ENCODE results near the gene OR2W3. TPM values are rescaled to one million over a fixed set of nuclear protein-coding genes. Genes with fewer than 3 reads are reported as not detected.

The OR2W3 gene
- total RNA-seq, 1 donor from 2014 or later, result not detected

DNA sequence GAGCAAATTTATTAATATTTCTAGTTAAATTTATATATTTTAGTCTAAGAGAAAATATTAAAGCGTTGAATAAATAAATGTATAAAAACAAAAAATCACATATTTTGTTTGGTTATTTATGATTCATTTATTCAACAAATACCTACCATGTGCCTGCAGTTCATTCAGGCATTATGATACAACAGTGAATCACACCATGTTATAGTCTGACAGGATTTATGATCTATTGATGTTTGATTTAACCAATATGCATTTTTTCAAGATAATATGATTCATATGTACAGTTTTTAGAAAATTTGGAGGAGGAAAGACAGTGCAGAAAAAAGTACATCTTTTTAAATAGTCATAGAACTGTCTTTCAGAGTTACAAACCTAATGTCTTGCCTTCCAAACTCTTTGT is 45.8 kb upstream of the OR2W3 start:
- Mint-ChIP-seq H3K9me3 (peaks cover 15% of the 10 kb centered on the region), H3K4me1 (no peaks in the 10 kb centered on the region), H3K4me3 (no peak overlapping the region), H3K27me3 (ENCODE audit: insufficient read depth, low read depth) (peaks cover 3% of the 10 kb centered on the region), H3K27ac (no peak overlapping the region), H3K36me3 (no peaks in the 10 kb centered on the region)
- Histone ChIP-seq H3K27ac (no peak overlapping the region), H2AFZ (replicated peaks) (no peak overlapping the region), H3K4me1 (no peaks in the 10 kb centered on the region), H3K4me2 (no peak overlapping the region), H3K9ac (no peak overlapping the region), H3F3A (ENCODE audit: low read depth) (no peaks in the 10 kb centered on the region), H4K20me1 (ENCODE audit: low read depth) (no peaks in the 10 kb centered on the region), H3K9me3 (ENCODE audit: low read depth) (peaks cover 28% of the 10 kb centered on the region), H3K4me3 (no peak overlapping the region), H3K27me3 (no peaks in the 10 kb centered on the region), H3K79me2 (ENCODE audit: low read depth) (no peaks in the 10 kb centered on the region), H3K36me3 (no peaks in the 10 kb centered on the region)
- TF ChIP-seq EZH2 (IDR thresholded peaks at IDR 0.05), result no peak
- DNase-seq (ENCODE audit: low spot score), result no peak

DNA sequence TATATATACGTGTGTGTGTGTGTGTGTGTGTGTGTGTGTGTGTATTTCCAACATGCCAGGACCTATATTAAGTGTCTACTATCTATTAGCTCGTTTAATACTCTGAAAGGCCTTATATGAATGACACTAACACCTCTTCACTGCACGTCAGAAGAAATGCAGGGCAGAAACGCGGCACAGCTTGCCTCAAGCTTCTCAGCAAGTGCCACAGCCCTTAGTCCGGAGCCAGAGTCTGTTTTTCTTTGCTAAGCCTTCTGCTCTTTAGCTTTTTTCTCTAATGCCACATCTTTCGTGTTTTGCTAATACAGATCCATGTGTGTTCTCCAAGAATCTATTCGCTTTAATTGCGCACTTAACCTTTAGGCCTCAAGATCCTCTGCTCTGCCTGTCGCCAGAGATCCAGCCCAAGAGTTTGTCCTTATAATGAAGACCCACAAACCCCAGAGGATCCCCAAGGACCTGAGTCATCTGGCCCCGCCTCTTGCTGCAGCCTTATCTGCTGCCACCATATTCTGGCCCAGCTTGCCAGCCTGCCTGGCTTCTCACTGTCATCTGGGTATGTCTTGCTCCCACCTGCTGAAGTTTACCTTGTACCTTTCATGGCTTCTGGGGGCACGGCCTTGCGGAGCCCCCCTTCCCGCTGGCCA is 40.4 kb upstream of the OR2W3 start:
- Histone ChIP-seq H3K36me3 (no peaks in the 10 kb centered on the region), H3K4me2 (no peak overlapping the region), H3F3A (ENCODE audit: low read depth) (no peaks in the 10 kb centered on the region), H3K27ac (no peak overlapping the region), H3K79me2 (ENCODE audit: low read depth) (no peaks in the 10 kb centered on the region), H3K9me3 (ENCODE audit: low read depth) (peaks cover 18% of the 10 kb centered on the region), H3K4me3 (no peak overlapping the region), H2AFZ (replicated peaks) (no peak overlapping the region), H3K27me3 (no peaks in the 10 kb centered on the region), H3K9ac (no peak overlapping the region), H3K4me1 (no peaks in the 10 kb centered on the region), H4K20me1 (ENCODE audit: low read depth) (no peaks in the 10 kb centered on the region)
- no peak for DNase-seq (ENCODE audit: low spot score)
- TF ChIP-seq EZH2phosphoT487 (IDR thresholded peaks at IDR 0.05) (no peak), EZH2 (IDR thresholded peaks at IDR 0.05) (no peak)
- TF ChIP-seq, protein P1, sequence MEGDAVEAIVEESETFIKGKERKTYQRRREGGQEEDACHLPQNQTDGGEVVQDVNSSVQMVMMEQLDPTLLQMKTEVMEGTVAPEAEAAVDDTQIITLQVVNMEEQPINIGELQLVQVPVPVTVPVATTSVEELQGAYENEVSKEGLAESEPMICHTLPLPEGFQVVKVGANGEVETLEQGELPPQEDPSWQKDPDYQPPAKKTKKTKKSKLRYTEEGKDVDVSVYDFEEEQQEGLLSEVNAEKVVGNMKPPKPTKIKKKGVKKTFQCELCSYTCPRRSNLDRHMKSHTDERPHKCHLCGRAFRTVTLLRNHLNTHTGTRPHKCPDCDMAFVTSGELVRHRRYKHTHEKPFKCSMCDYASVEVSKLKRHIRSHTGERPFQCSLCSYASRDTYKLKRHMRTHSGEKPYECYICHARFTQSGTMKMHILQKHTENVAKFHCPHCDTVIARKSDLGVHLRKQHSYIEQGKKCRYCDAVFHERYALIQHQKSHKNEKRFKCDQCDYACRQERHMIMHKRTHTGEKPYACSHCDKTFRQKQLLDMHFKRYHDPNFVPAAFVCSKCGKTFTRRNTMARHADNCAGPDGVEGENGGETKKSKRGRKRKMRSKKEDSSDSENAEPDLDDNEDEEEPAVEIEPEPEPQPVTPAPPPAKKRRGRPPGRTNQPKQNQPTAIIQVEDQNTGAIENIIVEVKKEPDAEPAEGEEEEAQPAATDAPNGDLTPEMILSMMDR (IDR thresholded peaks at IDR 0.05), result no peak
- H3K4me1 Mint-ChIP-seq, result peaks cover 3% of the 10 kb centered on the region
- no peaks in the 10 kb centered on the region for H3K36me3 Mint-ChIP-seq
- no peak overlapping the region for H3K4me3 Mint-ChIP-seq
- no peak overlapping the region for H3K27ac Mint-ChIP-seq
- H3K27me3 Mint-ChIP-seq (ENCODE audit: insufficient read depth, low read depth), result peaks cover 14% of the 10 kb centered on the region
- peaks cover 17% of the 10 kb centered on the region for H3K9me3 Mint-ChIP-seq

DNA sequence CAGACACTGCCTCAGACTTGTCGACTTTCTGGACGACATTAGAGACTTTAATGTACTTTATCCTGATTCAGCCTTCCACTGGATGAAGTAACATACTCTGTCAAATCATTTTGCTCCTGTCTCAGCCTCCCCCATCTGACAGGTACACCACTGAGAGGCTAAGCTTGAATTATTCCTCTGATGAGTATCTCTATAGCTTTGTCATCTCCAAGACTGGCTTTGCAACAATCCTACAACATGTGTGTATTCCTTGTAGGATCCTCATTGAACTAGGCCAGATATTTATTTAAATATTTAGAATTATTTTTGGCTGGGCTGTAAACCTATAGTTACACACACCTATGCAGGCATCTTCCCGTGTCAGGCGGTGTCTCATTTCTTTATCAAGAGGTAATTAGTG is 39.5 kb upstream of the OR2W3 start:
- Histone ChIP-seq H3K4me1 (no peaks in the 10 kb centered on the region), H3K4me2 (no peak overlapping the region), H2AFZ (replicated peaks) (no peak overlapping the region), H3K27me3 (no peaks in the 10 kb centered on the region), H3K27ac (no peak overlapping the region), H3K36me3 (no peaks in the 10 kb centered on the region), H3K9ac (no peak overlapping the region), H4K20me1 (ENCODE audit: low read depth) (no peaks in the 10 kb centered on the region), H3F3A (ENCODE audit: low read depth) (no peaks in the 10 kb centered on the region), H3K79me2 (ENCODE audit: low read depth) (no peaks in the 10 kb centered on the region), H3K9me3 (ENCODE audit: low read depth) (peaks cover 22% of the 10 kb centered on the region), H3K4me3 (no peak overlapping the region)
- Mint-ChIP-seq H3K27me3 (ENCODE audit: insufficient read depth, low read depth) (peaks cover 15% of the 10 kb centered on the region), H3K9me3 (peaks cover 15% of the 10 kb centered on the region), H3K36me3 (no peaks in the 10 kb centered on the region), H3K27ac (no peak overlapping the region), H3K4me1 (peaks cover 3% of the 10 kb centered on the region), H3K4me3 (no peak overlapping the region)
- no peak for DNase-seq (ENCODE audit: low spot score)
- TF ChIP-seq EZH2phosphoT487 (IDR thresholded peaks at IDR 0.05) (no peak), EZH2 (IDR thresholded peaks at IDR 0.05) (no peak)
- TF ChIP-seq, protein P1 (IDR thresholded peaks at IDR 0.05), result no peak

Data from neural progenitor cell (in vitro differentiated cells).